GM19035 (cell line): ENCODE results near the gene TMC4.
"Not testable (repeated sequence)": the region's sequence is repeated elsewhere in the genome, so short reads cannot be mapped to it uniquely, and the experiment has no call there.

Source experiments
- ATAC-seq: cut with Tn5 transposase; IDR thresholded peaks from one replicate; pipeline ENCODE4 v1.9.1; 2021; ENCODE audit not compliant: unreplicated experiment

Gene TMC4

GRCh38 chr19:54203151-54203611 is 30.2 kb upstream of the TMC4 start:
- no peak for ATAC-seq

- ATAC-seq, result no peak
Observed at GRCh38 chr19:54201980-54202379, 29.0 kb upstream of the TMC4 start.

GRCh38 chr19:54201172-54201701 is 28.3 kb upstream of the TMC4 start:
- ATAC-seq, result no peak

GRCh38 chr19:54199401-54199800 is 26.4 kb upstream of the TMC4 start:
- no peak for ATAC-seq

- ATAC-seq, result no peak
Observed at GRCh38 chr19:54197121-54197520, 24.2 kb upstream of the TMC4 start.

- no peak for ATAC-seq
Observed at GRCh38 chr19:54196536-54196935, 23.6 kb upstream of the TMC4 start.

- not testable (repeated sequence) for ATAC-seq
Observed at GRCh38 chr19:54194463-54194862, 21.5 kb upstream of the TMC4 start.

- ATAC-seq, result no peak
Observed at GRCh38 chr19:54193011-54193410, 20.1 kb upstream of the TMC4 start.

- ATAC-seq, result no peak
Observed at GRCh38 chr19:54191811-54192453, 19.0 kb upstream of the TMC4 start.

- ATAC-seq, result peak; percentile 31
Observed at GRCh38 chr19:54191011-54191810, 18.3 kb upstream of the TMC4 start, which contains the start of gene TSEN34. TSEN34 (plus strand) TSS chr19:54191308; CDS start chr19:54191365, 57 bp downstream.

- peak; percentile 48 for ATAC-seq
Observed at GRCh38 chr19:54190503-54191010, 17.6 kb upstream of the TMC4 start.

GRCh38 chr19:54189735-54190502 is 17.0 kb upstream of the TMC4 start:
- peak; percentile 47 for ATAC-seq

GRCh38 chr19:54189145-54189734 is 16.3 kb upstream of the TMC4 start, which contains the start of gene MBOAT7:
MBOAT7 (minus strand) TSS chr19:54189580; CDS start chr19:54188508, 1,072 bp downstream.
- ATAC-seq, result peak; percentile 20

- ATAC-seq, result no peak
Observed at GRCh38 chr19:54188215-54188871, 15.4 kb upstream of the TMC4 start.

GRCh38 chr19:54186934-54187381 is 14.0 kb upstream of the TMC4 start:
- ATAC-seq, result no peak

GRCh38 chr19:54186351-54186750 is 13.4 kb upstream of the TMC4 start:
- ATAC-seq, result no peak

- no peak for ATAC-seq
Observed at GRCh38 chr19:54183431-54183830, 10.5 kb upstream of the TMC4 start.

- not testable (repeated sequence) for ATAC-seq
Observed at GRCh38 chr19:54181894-54182293, 8.9 kb upstream of the TMC4 start.

GRCh38 chr19:54180691-54181091 is 7.7 kb upstream of the TMC4 start:
- no peak for ATAC-seq

GRCh38 chr19:54179921-54180461 is 7.0 kb upstream of the TMC4 start:
- no peak for ATAC-seq
